Adipocyte (in vitro differentiated cells): ENCODE data around the gene SLC35F1.

Experiments
- DNase-seq: peaks from one replicate; pipeline ENCODE4 v3.0.0-alpha.2; 2015; ENCODE audit warnings: low read depth
- H3K27me3 ChIP-seq: replicated peaks from 2 replicates; pipeline ENCODE4 v1.7.0; 2013; ENCODE audit warnings: mild to moderate bottlenecking, low read length, moderate library complexity; ENCODE audit not compliant: control insufficient read depth, insufficient read depth
- H3K36me3 ChIP-seq: 2 replicates; pipeline ENCODE4 v1.7.0; 2013; ENCODE audit warnings: low read length, mild to moderate bottlenecking, moderate library complexity; ENCODE audit not compliant: control insufficient read depth, insufficient read depth, severe bottlenecking
- H3K4me1 ChIP-seq: 2 replicates; pipeline ENCODE4 v1.7.0; 2013; ENCODE audit warnings: mild to moderate bottlenecking, low read length, moderate library complexity; ENCODE audit not compliant: control insufficient read depth, insufficient read depth
- H3K4me3 ChIP-seq: 2 replicates; pipeline ENCODE4 v1.7.0; 2013; ENCODE audit warnings: mild to moderate bottlenecking, low read length, moderate library complexity
- H3K9ac ChIP-seq: 2 replicates; pipeline ENCODE4 v1.7.0; 2013; ENCODE audit warnings: mild to moderate bottlenecking, low read length, moderate library complexity
- H3K9me3 ChIP-seq: 2 replicates; pipeline ENCODE4 v1.7.0; 2013; ENCODE audit warnings: mild to moderate bottlenecking, low read length, moderate library complexity; ENCODE audit not compliant: control insufficient read depth

SLC35F1 gene

GRCh38 chr6:118200160-118200559, 293.1 kb downstream of the SLC35F1 start:
- Histone ChIP-seq H3K27me3 (no peaks in the 10 kb centered on the region), H3K9me3 (no peaks in the 10 kb centered on the region), H3K4me3 (no peak overlapping the region), H3K4me1 (peaks cover 11% of the 10 kb centered on the region), H3K36me3 (no peaks in the 10 kb centered on the region), H3K9ac (no peak overlapping the region)
- DNase-seq: no peak

- Histone ChIP-seq H3K36me3 (no peaks in the 10 kb centered on the region), H3K27me3 (no peaks in the 10 kb centered on the region), H3K9me3 (no peaks in the 10 kb centered on the region), H3K4me1 (no peaks in the 10 kb centered on the region), H3K9ac (no peak overlapping the region), H3K4me3 (no peak overlapping the region)
- no peak for DNase-seq
These were observed 295.5 kb downstream of the SLC35F1 start for GRCh38 chr6:118202517-118202916.

- H3K9me3 ChIP-seq: no peaks in the 10 kb centered on the region
- no peak overlapping the region for H3K4me3 ChIP-seq
- DNase-seq: no peak
- no peaks in the 10 kb centered on the region for H3K36me3 ChIP-seq
- no peaks in the 10 kb centered on the region for H3K27me3 ChIP-seq
- H3K9ac ChIP-seq: no peak overlapping the region
- no peaks in the 10 kb centered on the region for H3K4me1 ChIP-seq
These were observed 296.5 kb downstream of the SLC35F1 start for GRCh38 chr6:118203545-118203944.

GRCh38 chr6:118206221-118206620, 299.2 kb downstream of the SLC35F1 start:
- Histone ChIP-seq H3K36me3 (no peaks in the 10 kb centered on the region), H3K4me3 (no peak overlapping the region), H3K27me3 (peaks cover 4% of the 10 kb centered on the region), H3K9ac (no peak overlapping the region), H3K4me1 (no peaks in the 10 kb centered on the region), H3K9me3 (no peaks in the 10 kb centered on the region)
- no peak for DNase-seq

GRCh38 chr6:118207947-118208346, 300.9 kb downstream of the SLC35F1 start:
- no peak for DNase-seq
- Histone ChIP-seq H3K27me3 (peaks cover 4% of the 10 kb centered on the region), H3K9me3 (no peaks in the 10 kb centered on the region), H3K9ac (no peak overlapping the region), H3K4me3 (no peak overlapping the region), H3K36me3 (no peaks in the 10 kb centered on the region), H3K4me1 (no peaks in the 10 kb centered on the region)

GRCh38 chr6:118212451-118213173, 305.5 kb downstream of the SLC35F1 start:
- Histone ChIP-seq H3K4me1 (no peaks in the 10 kb centered on the region), H3K9ac (no peak overlapping the region), H3K9me3 (no peaks in the 10 kb centered on the region), H3K36me3 (no peaks in the 10 kb centered on the region), H3K4me3 (no peak overlapping the region), H3K27me3 (peaks cover 4% of the 10 kb centered on the region)
- no peak for DNase-seq

- Histone ChIP-seq H3K4me1 (no peaks in the 10 kb centered on the region), H3K9me3 (no peaks in the 10 kb centered on the region), H3K27me3 (no peaks in the 10 kb centered on the region), H3K36me3 (no peaks in the 10 kb centered on the region), H3K4me3 (no peak overlapping the region), H3K9ac (no peak overlapping the region)
- no peak for DNase-seq
These were observed 308.2 kb downstream of the SLC35F1 start for GRCh38 chr6:118215269-118215668.

GRCh38 chr6:118216751-118217150, 309.7 kb downstream of the SLC35F1 start:
- H3K9me3 ChIP-seq: no peaks in the 10 kb centered on the region
- H3K9ac ChIP-seq: no peak overlapping the region
- H3K27me3 ChIP-seq: no peaks in the 10 kb centered on the region
- peak; percentile 3 for DNase-seq
- H3K36me3 ChIP-seq: no peaks in the 10 kb centered on the region
- no peaks in the 10 kb centered on the region for H3K4me1 ChIP-seq
- no peak overlapping the region for H3K4me3 ChIP-seq

GRCh38 chr6:118218156-118218555, 311.1 kb downstream of the SLC35F1 start:
- DNase-seq: no peak

GRCh38 chr6:118220429-118221128, 313.5 kb downstream of the SLC35F1 start:
- H3K27me3 ChIP-seq: no peaks in the 10 kb centered on the region
- H3K9me3 ChIP-seq: no peaks in the 10 kb centered on the region
- H3K4me3 ChIP-seq: no peak overlapping the region
- H3K9ac ChIP-seq: no peak overlapping the region
- no peaks in the 10 kb centered on the region for H3K36me3 ChIP-seq
- no peaks in the 10 kb centered on the region for H3K4me1 ChIP-seq
- no peak for DNase-seq

More at GRCh38 chr6:118218156-118218555, 311.1 kb downstream of the SLC35F1 start:
- H3K9me3 ChIP-seq: no peaks in the 10 kb centered on the region
- no peak overlapping the region for H3K4me3 ChIP-seq
- H3K9ac ChIP-seq: no peak overlapping the region
- no peaks in the 10 kb centered on the region for H3K4me1 ChIP-seq
- no peaks in the 10 kb centered on the region for H3K27me3 ChIP-seq
- no peaks in the 10 kb centered on the region for H3K36me3 ChIP-seq

GRCh38 chr6:118223316-118223715, 316.3 kb downstream of the SLC35F1 start:
- Histone ChIP-seq H3K9me3 (no peaks in the 10 kb centered on the region), H3K9ac (no peak overlapping the region), H3K27me3 (no peaks in the 10 kb centered on the region), H3K4me3 (no peak overlapping the region), H3K36me3 (no peaks in the 10 kb centered on the region), H3K4me1 (no peaks in the 10 kb centered on the region)
- DNase-seq: no peak
